GM23338 (cell line): ENCODE results near the gene EIF2S3B. TPM values are rescaled to one million over a fixed set of nuclear protein-coding genes. Genes with fewer than 3 reads are reported as not detected.
A peak's percentile ranks its signal among the peaks of the same experiment; 100 is the strongest.

Experiments
- ATAC-seq: fragments of 200-7000 bp; cut with Tn5 transposase; 3 replicates; pipeline ENCODE4 v1.9.1; 2020
- DNase-seq: peaks from one replicate; pipeline ENCODE4 v3.0.0-alpha.2; 2015; ENCODE audit warnings: low spot score
- H2AFZ ChIP-seq: fragments of 200-600 bp; sonication (generic); 2 replicates; pipeline ENCODE4 v1.8.0; 2016; ENCODE audit warnings: antibody characterized with exemption, mild to moderate bottlenecking, moderate library complexity
- H3F3A ChIP-seq: fragments of 200-600 bp; sonication (generic); replicated peaks from 2 replicates; pipeline ENCODE4 v1.8.0; 2017; ENCODE audit warnings: antibody characterized with exemption, mixed run types, low read depth
- H3K27ac ChIP-seq: fragments of 200-600 bp; sonication (generic); 2 replicates; pipeline ENCODE4 v1.6.1; 2016; ENCODE audit warnings: low read depth
- H3K27me3 ChIP-seq: fragments of 200-600 bp; sonication (generic); 2 replicates; pipeline ENCODE4 v1.8.0; 2016; ENCODE audit warnings: mild to moderate bottlenecking, mixed run types, moderate library complexity; ENCODE audit not compliant: insufficient read depth
- H3K36me3 ChIP-seq: fragments of 200-600 bp; sonication (generic); 2 replicates; pipeline ENCODE4 v1.8.0; 2016; ENCODE audit warnings: mild to moderate bottlenecking; ENCODE audit not compliant: insufficient read depth
- H3K4me1 ChIP-seq: fragments of 200-600 bp; sonication (generic); 2 replicates; pipeline ENCODE4 v1.8.0; 2016; ENCODE audit warnings: mild to moderate bottlenecking, moderate library complexity; ENCODE audit not compliant: insufficient read depth
- H3K4me2 ChIP-seq: fragments of 200-600 bp; sonication (generic); 2 replicates; pipeline ENCODE4 v1.7.1; 2017; ENCODE audit warnings: mixed run types
- H3K4me3 ChIP-seq: fragments of 200-600 bp; sonication (generic); 2 replicates; pipeline ENCODE4 v1.6.1; 2016; ENCODE audit warnings: mixed run types
- H3K79me2 ChIP-seq: fragments of 200-600 bp; sonication (generic); replicated peaks from 2 replicates; pipeline ENCODE4 v1.8.0; 2017; ENCODE audit warnings: mild to moderate bottlenecking; ENCODE audit not compliant: insufficient read depth
- H3K9me2 ChIP-seq: fragments of 200-600 bp; sonication (generic); 2 replicates; pipeline ENCODE4 v1.8.0; 2017; ENCODE audit not compliant: insufficient read depth
- H4K20me1 ChIP-seq: fragments of 200-600 bp; sonication (generic); replicated peaks from 2 replicates; pipeline ENCODE4 v1.8.0; 2017; ENCODE audit warnings: mild to moderate bottlenecking; ENCODE audit not compliant: insufficient read depth
- H3K27ac Mint-ChIP-seq: 2 replicates; pipeline ENCODE4 v1.8.0; 2020; ENCODE audit warnings: inconsistent platforms, mild to moderate bottlenecking, moderate library complexity, mixed read lengths
- H3K27me3 Mint-ChIP-seq: 3 replicates; pipeline ENCODE4 v1.8.0; 2022; ENCODE audit warnings: low read depth, mild to moderate bottlenecking, moderate library complexity, mixed read lengths, inconsistent platforms; ENCODE audit not compliant: insufficient read depth, poor library complexity
- H3K36me3 Mint-ChIP-seq: 3 replicates; pipeline ENCODE4 v1.8.0; 2021; ENCODE audit warnings: low read depth, mild to moderate bottlenecking, inconsistent platforms, moderate library complexity, mixed read lengths
- H3K4me1 Mint-ChIP-seq: 3 replicates; pipeline ENCODE4 v1.8.0; 2020; ENCODE audit warnings: mild to moderate bottlenecking, inconsistent platforms, mixed read lengths
- H3K4me3 Mint-ChIP-seq: 3 replicates; pipeline ENCODE4 v1.8.0; 2021; ENCODE audit warnings: moderate library complexity, mild to moderate bottlenecking, inconsistent platforms, mixed read lengths
- H3K9me3 Mint-ChIP-seq: 3 replicates; pipeline ENCODE4 v1.8.0; 2020; ENCODE audit warnings: moderate library complexity, mild to moderate bottlenecking, inconsistent platforms, mixed read lengths
- EZH2 ChIP-seq: fragments of 200-600 bp; sonication (generic); IDR thresholded peaks from one replicate; pipeline ENCODE4 v1.8.0; 2017; ENCODE audit warnings: antibody characterized with exemption, mild to moderate bottlenecking, low read depth; ENCODE audit not compliant: unreplicated experiment
- EZH2phosphoT487 ChIP-seq: fragments of 200-600 bp; sonication (generic); IDR thresholded peaks from one replicate; pipeline ENCODE4 v1.8.1; 2018; ENCODE audit warnings: antibody characterized with exemption; ENCODE audit not compliant: unreplicated experiment
- JUNB ChIP-seq: IDR thresholded peaks from one replicate; pipeline ENCODE4 v1.6.1; 2016; ENCODE audit warnings: antibody characterized with exemption; ENCODE audit not compliant: unreplicated experiment
- NANOG ChIP-seq: IDR thresholded peaks from 2 replicates; pipeline ENCODE4 v1.6.1; 2016; ENCODE audit warnings: antibody characterized with exemption, borderline replicate concordance
- STAT1 ChIP-seq: IDR thresholded peaks from one replicate; pipeline ENCODE4 v1.6.1; 2016; ENCODE audit warnings: antibody characterized with exemption; ENCODE audit not compliant: unreplicated experiment
- ZNF114 ChIP-seq: fragments of 250-450 bp; sonication (Bioruptor Pico); IDR thresholded peaks from 2 replicates; pipeline ENCODE4 v1.5.0; 2020; ENCODE audit warnings: mild to moderate bottlenecking, moderate library complexity
- ZNF331 ChIP-seq: fragments of 250-450 bp; sonication (Bioruptor Pico); IDR thresholded peaks from 2 replicates; pipeline ENCODE4 v1.5.0; 2020; ENCODE audit warnings: low read depth, mild to moderate bottlenecking, moderate library complexity
- polyA plus RNA-seq: library from polyadenylated mRNA; unstranded; fragments of >200 nt; fragmentation: Nextera tagmentation; extraction: Ambion mirVana; gene quantifications from 2 replicates; pipeline ENCODE4 v1.2.1, GENCODE V29; 2016
- total RNA-seq: library from RNA; depleted of rRNA; stranded (reverse); fragments of >200 nt; shearing (Covaris generic); gene quantifications from 2 replicates; pipeline ENCODE4 v1.2.3, GENCODE V29; 2014
- TF ChIP-seq, protein P1 (sequence below), 2 experiments: fragments of 200-600 bp in 1 of 2; sonication (generic) in 1 of 2; conservative IDR thresholded peaks; 2 replicates each; pipeline versions ENCODE4 v1.5.1 to v1.6.1; 2016 to 2017; ENCODE audit warnings: antibody characterized with exemption in 2 of 2, low read depth in 2 of 2, mild to moderate bottlenecking in 2 of 2, moderate library complexity in 1 of 2
- TF ChIP-seq, protein P2 (sequence below): IDR thresholded peaks from one replicate; pipeline ENCODE4 v1.6.1; 2018; ENCODE audit warnings: antibody characterized with exemption; ENCODE audit not compliant: unreplicated experiment
- TF ChIP-seq, protein P3 (sequence below): IDR thresholded peaks from 2 replicates; pipeline ENCODE4 v1.6.1; 2016; ENCODE audit warnings: antibody characterized with exemption

Gene EIF2S3B
- total and polyA plus RNA-seq, 2 experiments from 2014 or later: 0.24 to 10.8 TPM

DNA sequence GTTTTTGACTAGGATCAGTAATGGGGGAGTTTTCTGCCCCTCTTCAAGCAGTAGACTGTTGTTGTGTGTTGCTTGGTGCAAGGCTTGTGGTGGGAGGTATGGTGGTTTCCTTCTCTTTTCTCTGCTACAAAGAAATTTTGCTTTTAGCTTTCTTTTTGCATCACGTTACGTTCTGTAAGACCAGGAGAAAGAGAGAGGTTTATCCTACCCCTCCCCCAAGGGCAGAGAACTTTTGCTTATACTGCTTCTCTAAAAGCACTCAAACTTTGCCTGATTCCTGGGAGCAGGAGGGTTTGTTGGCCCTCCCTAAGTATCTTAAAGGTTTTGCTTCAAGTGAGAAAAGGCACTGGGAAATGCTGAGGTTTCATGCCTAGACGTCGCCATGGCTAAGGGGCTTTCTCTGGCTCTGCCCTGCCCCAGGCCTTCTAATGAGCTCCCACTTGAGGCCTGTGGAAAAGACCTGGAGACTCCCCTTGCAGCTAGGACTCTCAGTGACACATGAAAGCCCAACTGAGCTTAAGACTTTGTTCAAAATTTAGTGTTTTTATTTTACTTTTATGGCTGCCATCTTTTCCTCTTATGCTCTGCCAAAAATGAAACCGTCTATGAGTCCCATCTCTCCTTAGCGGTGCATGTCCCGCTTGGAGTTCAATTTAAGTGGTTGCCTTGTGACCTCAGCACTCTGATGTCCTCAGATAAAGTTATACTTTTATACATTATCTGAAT lies 49.2 kb downstream of the EIF2S3B start:
- H3K4me3 ChIP-seq: no peak overlapping the region
- no peaks in the 10 kb centered on the region for H3K27me3 ChIP-seq
- 0 out of 2 replicates have a peak, but pooled peaks cover 6% of the 10 kb centered on the region for H3K4me1 ChIP-seq
- ATAC-seq (no peak), DNase-seq (no peak)
- peak overlapping the region; percentile 53 for H2AFZ ChIP-seq
- H4K20me1 ChIP-seq: no peaks in the 10 kb centered on the region
- no peaks in the 10 kb centered on the region for H3K79me2 ChIP-seq
- H3K4me2 ChIP-seq: no peak overlapping the region
- no peak overlapping the region for H3K27ac ChIP-seq
- no peaks in the 10 kb centered on the region for H3K36me3 ChIP-seq
- peaks cover 3% of the 10 kb centered on the region for H3K27me3 Mint-ChIP-seq
- no peak overlapping the region for H3K27ac Mint-ChIP-seq
- no peak overlapping the region for H3K4me3 Mint-ChIP-seq
- no peaks in the 10 kb centered on the region; the same call in 2 of the 3 replicates for H3K36me3 Mint-ChIP-seq
- TF ChIP-seq, protein P1, sequence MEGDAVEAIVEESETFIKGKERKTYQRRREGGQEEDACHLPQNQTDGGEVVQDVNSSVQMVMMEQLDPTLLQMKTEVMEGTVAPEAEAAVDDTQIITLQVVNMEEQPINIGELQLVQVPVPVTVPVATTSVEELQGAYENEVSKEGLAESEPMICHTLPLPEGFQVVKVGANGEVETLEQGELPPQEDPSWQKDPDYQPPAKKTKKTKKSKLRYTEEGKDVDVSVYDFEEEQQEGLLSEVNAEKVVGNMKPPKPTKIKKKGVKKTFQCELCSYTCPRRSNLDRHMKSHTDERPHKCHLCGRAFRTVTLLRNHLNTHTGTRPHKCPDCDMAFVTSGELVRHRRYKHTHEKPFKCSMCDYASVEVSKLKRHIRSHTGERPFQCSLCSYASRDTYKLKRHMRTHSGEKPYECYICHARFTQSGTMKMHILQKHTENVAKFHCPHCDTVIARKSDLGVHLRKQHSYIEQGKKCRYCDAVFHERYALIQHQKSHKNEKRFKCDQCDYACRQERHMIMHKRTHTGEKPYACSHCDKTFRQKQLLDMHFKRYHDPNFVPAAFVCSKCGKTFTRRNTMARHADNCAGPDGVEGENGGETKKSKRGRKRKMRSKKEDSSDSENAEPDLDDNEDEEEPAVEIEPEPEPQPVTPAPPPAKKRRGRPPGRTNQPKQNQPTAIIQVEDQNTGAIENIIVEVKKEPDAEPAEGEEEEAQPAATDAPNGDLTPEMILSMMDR (conservative IDR thresholded peaks at IDR 0.05; ENCODE audit: low read depth in 2 of 2): no peak
- TF ChIP-seq NANOG: no peak
- TF ChIP-seq, protein P2, sequence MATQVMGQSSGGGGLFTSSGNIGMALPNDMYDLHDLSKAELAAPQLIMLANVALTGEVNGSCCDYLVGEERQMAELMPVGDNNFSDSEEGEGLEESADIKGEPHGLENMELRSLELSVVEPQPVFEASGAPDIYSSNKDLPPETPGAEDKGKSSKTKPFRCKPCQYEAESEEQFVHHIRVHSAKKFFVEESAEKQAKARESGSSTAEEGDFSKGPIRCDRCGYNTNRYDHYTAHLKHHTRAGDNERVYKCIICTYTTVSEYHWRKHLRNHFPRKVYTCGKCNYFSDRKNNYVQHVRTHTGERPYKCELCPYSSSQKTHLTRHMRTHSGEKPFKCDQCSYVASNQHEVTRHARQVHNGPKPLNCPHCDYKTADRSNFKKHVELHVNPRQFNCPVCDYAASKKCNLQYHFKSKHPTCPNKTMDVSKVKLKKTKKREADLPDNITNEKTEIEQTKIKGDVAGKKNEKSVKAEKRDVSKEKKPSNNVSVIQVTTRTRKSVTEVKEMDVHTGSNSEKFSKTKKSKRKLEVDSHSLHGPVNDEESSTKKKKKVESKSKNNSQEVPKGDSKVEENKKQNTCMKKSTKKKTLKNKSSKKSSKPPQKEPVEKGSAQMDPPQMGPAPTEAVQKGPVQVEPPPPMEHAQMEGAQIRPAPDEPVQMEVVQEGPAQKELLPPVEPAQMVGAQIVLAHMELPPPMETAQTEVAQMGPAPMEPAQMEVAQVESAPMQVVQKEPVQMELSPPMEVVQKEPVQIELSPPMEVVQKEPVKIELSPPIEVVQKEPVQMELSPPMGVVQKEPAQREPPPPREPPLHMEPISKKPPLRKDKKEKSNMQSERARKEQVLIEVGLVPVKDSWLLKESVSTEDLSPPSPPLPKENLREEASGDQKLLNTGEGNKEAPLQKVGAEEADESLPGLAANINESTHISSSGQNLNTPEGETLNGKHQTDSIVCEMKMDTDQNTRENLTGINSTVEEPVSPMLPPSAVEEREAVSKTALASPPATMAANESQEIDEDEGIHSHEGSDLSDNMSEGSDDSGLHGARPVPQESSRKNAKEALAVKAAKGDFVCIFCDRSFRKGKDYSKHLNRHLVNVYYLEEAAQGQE: no peak
- TF ChIP-seq ZNF331 (CRISPR knock-in tag): no peak
- TF ChIP-seq EZH2phosphoT487: no peak
- no peak for TF ChIP-seq STAT1
- no peaks in the 10 kb centered on the region for H3F3A ChIP-seq
- no peaks in the 10 kb centered on the region for H3K9me2 ChIP-seq
- no peaks in the 10 kb centered on the region; the same call in 2 of the 3 replicates for H3K9me3 Mint-ChIP-seq
- H3K4me1 Mint-ChIP-seq: peaks cover 11% of the 10 kb centered on the region; the same call in 2 of the 3 replicates

DNA sequence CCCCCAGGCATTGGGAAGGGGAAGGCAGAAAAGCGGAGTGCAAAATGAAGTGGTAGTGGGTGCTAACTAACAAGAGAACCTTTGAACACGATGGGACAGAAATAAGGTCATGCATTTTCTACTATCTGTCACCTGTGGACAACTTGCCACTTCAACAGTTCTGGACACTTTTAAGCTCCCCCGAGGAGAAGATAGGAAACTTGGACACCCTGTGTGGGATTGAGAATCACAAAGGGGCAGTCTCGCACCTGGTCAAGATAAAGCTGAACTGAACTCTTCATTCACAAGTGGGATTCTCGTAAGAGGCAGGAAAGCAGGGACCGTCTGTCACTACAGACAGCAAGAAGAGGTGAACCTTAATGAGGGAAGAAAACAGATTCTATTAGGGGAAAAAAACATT lies 51.6 kb downstream of the EIF2S3B start:
- Mint-ChIP-seq H3K27me3 (peaks cover 3% of the 10 kb centered on the region), H3K4me1 (peaks cover 11% of the 10 kb centered on the region; the same call in 2 of the 3 replicates), H3K4me3 (no peak overlapping the region), H3K9me3 (no peaks in the 10 kb centered on the region; the same call in 2 of the 3 replicates), H3K36me3 (no peaks in the 10 kb centered on the region; the same call in 2 of the 3 replicates), H3K27ac (peak overlapping the region; percentile 9; the same call in 1 of the 2 replicates)
- peak overlapping the region; percentile 22 for H3K4me2 ChIP-seq
- no peaks in the 10 kb centered on the region for H3K9me2 ChIP-seq
- no peaks in the 10 kb centered on the region for H3K36me3 ChIP-seq
- ATAC-seq: no peak; the same call in 2 of the 3 replicates
- H3K27me3 ChIP-seq: no peaks in the 10 kb centered on the region
- peak overlapping the region; percentile 58; the same call in 1 of the 2 replicates for H3K27ac ChIP-seq
- H3K79me2 ChIP-seq: no peaks in the 10 kb centered on the region
- DNase-seq: no peak
- no peak overlapping the region for H3K4me3 ChIP-seq
- 0 out of 2 replicates have a peak, but pooled peaks cover 6% of the 10 kb centered on the region for H3K4me1 ChIP-seq
- H4K20me1 ChIP-seq: no peaks in the 10 kb centered on the region
- H3F3A ChIP-seq: no peaks in the 10 kb centered on the region
- peak overlapping the region; percentile 49 for H2AFZ ChIP-seq
- TF ChIP-seq JUNB: no peak
- TF ChIP-seq, protein P3, sequence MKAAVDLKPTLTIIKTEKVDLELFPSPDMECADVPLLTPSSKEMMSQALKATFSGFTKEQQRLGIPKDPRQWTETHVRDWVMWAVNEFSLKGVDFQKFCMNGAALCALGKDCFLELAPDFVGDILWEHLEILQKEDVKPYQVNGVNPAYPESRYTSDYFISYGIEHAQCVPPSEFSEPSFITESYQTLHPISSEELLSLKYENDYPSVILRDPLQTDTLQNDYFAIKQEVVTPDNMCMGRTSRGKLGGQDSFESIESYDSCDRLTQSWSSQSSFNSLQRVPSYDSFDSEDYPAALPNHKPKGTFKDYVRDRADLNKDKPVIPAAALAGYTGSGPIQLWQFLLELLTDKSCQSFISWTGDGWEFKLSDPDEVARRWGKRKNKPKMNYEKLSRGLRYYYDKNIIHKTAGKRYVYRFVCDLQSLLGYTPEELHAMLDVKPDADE: no peak
- no peak for TF ChIP-seq EZH2phosphoT487
- TF ChIP-seq ZNF331 (CRISPR knock-in tag): no peak
- TF ChIP-seq STAT1: no peak
- TF ChIP-seq, protein P1 (conservative IDR thresholded peaks at IDR 0.05; ENCODE audit: low read depth in 2 of 2): no peak
- no peak for TF ChIP-seq EZH2
- TF ChIP-seq ZNF114 (CRISPR knock-in tag): no peak
